ENCODE results near the gene STAB1. TPM values are rescaled to one million over a fixed set of nuclear protein-coding genes. Genes with fewer than 3 reads are reported as not detected.
A peak's percentile ranks its signal among the peaks of the same experiment; 100 is the strongest.

The STAB1 gene
- total RNA-seq, 1 donor from 2014 or later: 0.16 TPM

GRCh38 chr3:52527732-52528585, 32.8 kb downstream of the STAB1 start:
- H3K27ac Mint-ChIP-seq (ENCODE audit: unreplicated experiment): no peak overlapping the region
- peak overlapping the region; percentile 41 for H3K4me3 Mint-ChIP-seq
- peaks cover 12% of the 10 kb centered on the region for H3K36me3 Mint-ChIP-seq (ENCODE audit: low read depth)
- TF ChIP-seq CTCF (conservative IDR thresholded peaks at IDR 0.05): no peak
- no peaks in the 10 kb centered on the region for H3K27me3 Mint-ChIP-seq (ENCODE audit: low read depth)
- H3K9me3 Mint-ChIP-seq: no peaks in the 10 kb centered on the region
- DNase-seq (ENCODE audit: low read depth, low spot score): no peak
- peaks cover 26% of the 10 kb centered on the region for H3K4me1 Mint-ChIP-seq

- peaks cover 12% of the 10 kb centered on the region for H3K36me3 Mint-ChIP-seq (ENCODE audit: low read depth)
- H3K27ac Mint-ChIP-seq (ENCODE audit: unreplicated experiment): no peak overlapping the region
- H3K4me3 Mint-ChIP-seq: peak overlapping the region; percentile 79
- H3K9me3 Mint-ChIP-seq: no peaks in the 10 kb centered on the region
- peaks cover 26% of the 10 kb centered on the region for H3K4me1 Mint-ChIP-seq
- no peaks in the 10 kb centered on the region for H3K27me3 Mint-ChIP-seq (ENCODE audit: low read depth)
- no peak for DNase-seq (ENCODE audit: low read depth, low spot score)
- TF ChIP-seq CTCF (conservative IDR thresholded peaks at IDR 0.05): no peak
Observed at GRCh38 chr3:52528586-52529375, 33.6 kb downstream of the STAB1 start.

- no peak for DNase-seq (ENCODE audit: low read depth, low spot score)
- Mint-ChIP-seq H3K27me3 (ENCODE audit: low read depth) (no peaks in the 10 kb centered on the region), H3K36me3 (ENCODE audit: low read depth) (peaks cover 6% of the 10 kb centered on the region), H3K27ac (ENCODE audit: unreplicated experiment) (peak overlapping the region; percentile 93), H3K4me1 (peaks cover 30% of the 10 kb centered on the region), H3K4me3 (peak overlapping the region; percentile 86), H3K9me3 (no peaks in the 10 kb centered on the region)
- no peak for TF ChIP-seq CTCF (conservative IDR thresholded peaks at IDR 0.05)
Observed at GRCh38 chr3:52529376-52530333, 34.5 kb downstream of the STAB1 start.

GRCh38 chr3:52530918-52531826, 36.0 kb downstream of the STAB1 start:
- H3K4me3 Mint-ChIP-seq: peak overlapping the region; percentile 91
- H3K27ac Mint-ChIP-seq (ENCODE audit: unreplicated experiment): no peak overlapping the region
- peaks cover 6% of the 10 kb centered on the region for H3K36me3 Mint-ChIP-seq (ENCODE audit: low read depth)
- peaks cover 41% of the 10 kb centered on the region for H3K4me1 Mint-ChIP-seq
- no peaks in the 10 kb centered on the region for H3K9me3 Mint-ChIP-seq
- no peak for DNase-seq (ENCODE audit: low read depth, low spot score)
- no peaks in the 10 kb centered on the region for H3K27me3 Mint-ChIP-seq (ENCODE audit: low read depth)
- no peak for TF ChIP-seq CTCF (conservative IDR thresholded peaks at IDR 0.05)

Measured in neural crest cell (in vitro differentiated cells).